Measurements from ENCODE around the gene IQCC.

DNA sequence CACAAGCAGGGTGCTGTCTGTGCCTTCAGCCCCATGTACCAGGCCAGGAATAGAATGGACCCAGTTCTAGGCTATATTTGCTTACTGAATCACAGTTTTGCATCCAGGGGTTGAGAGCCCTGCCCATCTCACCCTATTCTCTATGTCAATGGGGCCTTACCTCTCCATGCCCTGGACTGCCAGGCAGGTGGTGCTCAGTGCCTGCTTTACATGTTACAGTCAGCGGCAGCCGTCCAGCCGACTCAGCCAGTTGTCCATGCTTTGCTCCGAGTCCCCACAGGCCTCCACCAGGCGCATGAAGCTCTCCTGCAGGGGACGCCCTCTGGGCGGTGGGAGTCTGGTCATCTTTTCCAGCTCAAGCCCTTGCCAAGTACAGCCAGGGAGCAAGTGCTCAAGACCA, 29.3 kb downstream of the IQCC start:
- no peak for TF ChIP-seq EZH2 (IDR thresholded peaks at IDR 0.05; ENCODE audit: low read length, missing control alignments)
- TF ChIP-seq, protein P1, sequence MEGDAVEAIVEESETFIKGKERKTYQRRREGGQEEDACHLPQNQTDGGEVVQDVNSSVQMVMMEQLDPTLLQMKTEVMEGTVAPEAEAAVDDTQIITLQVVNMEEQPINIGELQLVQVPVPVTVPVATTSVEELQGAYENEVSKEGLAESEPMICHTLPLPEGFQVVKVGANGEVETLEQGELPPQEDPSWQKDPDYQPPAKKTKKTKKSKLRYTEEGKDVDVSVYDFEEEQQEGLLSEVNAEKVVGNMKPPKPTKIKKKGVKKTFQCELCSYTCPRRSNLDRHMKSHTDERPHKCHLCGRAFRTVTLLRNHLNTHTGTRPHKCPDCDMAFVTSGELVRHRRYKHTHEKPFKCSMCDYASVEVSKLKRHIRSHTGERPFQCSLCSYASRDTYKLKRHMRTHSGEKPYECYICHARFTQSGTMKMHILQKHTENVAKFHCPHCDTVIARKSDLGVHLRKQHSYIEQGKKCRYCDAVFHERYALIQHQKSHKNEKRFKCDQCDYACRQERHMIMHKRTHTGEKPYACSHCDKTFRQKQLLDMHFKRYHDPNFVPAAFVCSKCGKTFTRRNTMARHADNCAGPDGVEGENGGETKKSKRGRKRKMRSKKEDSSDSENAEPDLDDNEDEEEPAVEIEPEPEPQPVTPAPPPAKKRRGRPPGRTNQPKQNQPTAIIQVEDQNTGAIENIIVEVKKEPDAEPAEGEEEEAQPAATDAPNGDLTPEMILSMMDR (conservative IDR thresholded peaks at IDR 0.05 in 1 of 2, IDR thresholded peaks at IDR 0.05 in 1 of 2; ENCODE audit: low read depth in 1 of 2, low read length in 2 of 2), result no peak

Data from fibroblast of lung (primary cell).